ENCODE results near the gene RANBP17.

GRCh38 chr5:171189442-171189841 lies 327.6 kb downstream of the RANBP17 start:
- no peak for TF ChIP-seq CTCF (IDR thresholded peaks at IDR 0.05; ENCODE audit: low read depth, low read length)
- no peak for TF ChIP-seq EZH2phosphoT487 (IDR thresholded peaks at IDR 0.05; ENCODE audit: low read depth)

Data from OCI-LY3 (cell line).